ENCODE data around the gene DHRS1.

DHRS1 gene

GRCh38 chr14:24262821-24263733, 36.5 kb downstream of the DHRS1 start, which contains the start of gene TGM1:
TGM1 (minus strand) TSS chr14:24263177; CDS start chr14:24262352, 825 bp downstream.
- DNase-seq (ENCODE audit: low spot score): no peak

- DNase-seq (ENCODE audit: low spot score): no peak
These were observed 37.6 kb downstream of the DHRS1 start for GRCh38 chr14:24261969-24262327.

- no peak for DNase-seq (ENCODE audit: low spot score)
These were observed 38.2 kb downstream of the DHRS1 start for GRCh38 chr14:24261256-24261968.

- DNase-seq (ENCODE audit: low spot score): no peak
These were observed 38.8 kb downstream of the DHRS1 start for GRCh38 chr14:24260780-24261157.

- DNase-seq (ENCODE audit: low spot score): no peak
These were observed 39.4 kb downstream of the DHRS1 start for GRCh38 chr14:24260026-24260779.

GRCh38 chr14:24259282-24260025, 40.1 kb downstream of the DHRS1 start:
- no peak for DNase-seq (ENCODE audit: low spot score)

- no peak for DNase-seq (ENCODE audit: low spot score)
These were observed 40.9 kb downstream of the DHRS1 start for GRCh38 chr14:24258548-24259265.

- no peak for DNase-seq (ENCODE audit: low spot score)
These were observed 41.5 kb downstream of the DHRS1 start for GRCh38 chr14:24258119-24258518.

GRCh38 chr14:24256960-24257359, 42.6 kb downstream of the DHRS1 start:
- no peak for DNase-seq (ENCODE audit: low spot score)

- DNase-seq (ENCODE audit: low spot score): no peak
These were observed 43.5 kb downstream of the DHRS1 start for GRCh38 chr14:24255931-24256711.

- DNase-seq (ENCODE audit: low spot score): no peak
These were observed 44.1 kb downstream of the DHRS1 start for GRCh38 chr14:24255438-24255837.

GRCh38 chr14:24254630-24255392, 44.8 kb downstream of the DHRS1 start:
- no peak for DNase-seq (ENCODE audit: low spot score)

- DNase-seq (ENCODE audit: low spot score): no peak
These were observed 45.6 kb downstream of the DHRS1 start for GRCh38 chr14:24253936-24254335.

GRCh38 chr14:24252289-24253124, 47.1 kb downstream of the DHRS1 start:
- no peak for DNase-seq (ENCODE audit: low spot score)

GRCh38 chr14:24251880-24252288, 47.7 kb downstream of the DHRS1 start:
- no peak for DNase-seq (ENCODE audit: low spot score)

GRCh38 chr14:24250354-24250753, 49.2 kb downstream of the DHRS1 start:
- no peak for DNase-seq (ENCODE audit: low spot score)

GRCh38 chr14:24249230-24250021, 50.2 kb downstream of the DHRS1 start:
- no peak for DNase-seq (ENCODE audit: low spot score)

- DNase-seq (ENCODE audit: low spot score): no peak
These were observed 52.2 kb downstream of the DHRS1 start for GRCh38 chr14:24247422-24247821.

Measured in globus pallidus (tissue), 1 donor.